H1 (cell line): Measurements from ENCODE around the gene FAM53B. TPM values are rescaled to one million over a fixed set of nuclear protein-coding genes. Genes with fewer than 3 reads are reported as not detected.

ENCODE experiments used
- USF2 ChIP-seq: IDR thresholded peaks from 2 replicates; pipeline ENCODE4 v1.6.1; 2011; ENCODE audit warnings: low read length, improper control_type of control experiment
- polyA plus RNA-seq, 7 experiments: library from polyadenylated mRNA; depleted of rRNA in 3 of 7; stranded (reverse) in 5 of 7; unstranded in 2 of 7; fragments of >200 nt in 5 of 7; fragments of 200-250 nt in 2 of 7; gene quantifications; 1 replicate in 5 of 7; 2 replicates in 1 of 7; 4 replicates in 1 of 7; pipeline versions ENCODE4 v1.2.1 to v1.2.3, GENCODE V29; 2011 to 2013; ENCODE audit warnings: missing spikeins in 2 of 7, mixed read lengths in 2 of 7
- total RNA-seq: library from RNA; stranded (reverse); fragmentation: NEBNext Ultra II Directional; extraction: Animal tissue kit (Norgen Biotek cat#: 25700); gene quantifications from 2 replicates; pipeline ENCODE4 v1.2.1, GENCODE V29; 2021

FAM53B gene
- total and polyA plus RNA-seq, 2 of the 8 experiments (the other 6 are each of a cell fraction or from before 2014, with no cell fraction given) = 5.3 to 14.4 TPM

- TF ChIP-seq USF2 = no peak
Observed at GRCh38 chr10:124671486-124672075, 72.6 kb downstream of the FAM53B start (continued).
